Measurements from ENCODE around the gene PDZD2.
"Not testable (repeated sequence)": the region's sequence is repeated elsewhere in the genome, so short reads cannot be mapped to it uniquely, and the experiment has no call there.

PDZD2 gene

GRCh38 chr5:31763424-31763823, 124.5 kb downstream of the PDZD2 start:
- no peak for TF ChIP-seq EZH2phosphoT487 (IDR thresholded peaks at IDR 0.05; ENCODE audit: low read length)
- TF ChIP-seq CTCF (IDR thresholded peaks at IDR 0.05; ENCODE audit: low read length): no peak
- no peak for TF ChIP-seq EZH2 (optimal IDR thresholded peaks at IDR 0.05; ENCODE audit: low read depth, low read length)
- H3K4me1 ChIP-seq (ENCODE audit: low read length): no peaks in the 10 kb centered on the region
- H3K9me3 ChIP-seq (replicated peaks; ENCODE audit: insufficient read depth, low read length): no peaks in the 10 kb centered on the region
- H4K20me1 ChIP-seq (ENCODE audit: insufficient read depth, low read length): no peaks in the 10 kb centered on the region
- no peak overlapping the region for H3K4me2 ChIP-seq (ENCODE audit: low read depth, low read length)
- no peaks in the 10 kb centered on the region for H3K36me3 ChIP-seq (replicated peaks; ENCODE audit: insufficient read depth, low read length)
- no peaks in the 10 kb centered on the region for H3K9me2 ChIP-seq (replicated peaks; ENCODE audit: insufficient read depth, low read length)
- no peaks in the 10 kb centered on the region for H3K79me2 ChIP-seq (ENCODE audit: low read length)
- no peak for DNase-seq
- H3K27ac ChIP-seq (ENCODE audit: low read length): no peak overlapping the region
- H3K27me3 ChIP-seq (replicated peaks; ENCODE audit: insufficient read depth, low read length): no peaks in the 10 kb centered on the region
- H2AFZ ChIP-seq (ENCODE audit: low read length): no peak overlapping the region
- H3K9ac ChIP-seq (ENCODE audit: low read length): no peak overlapping the region
- H3K4me3 ChIP-seq (ENCODE audit: low read length): no peak overlapping the region
- H3F3A ChIP-seq (ENCODE audit: insufficient read depth, low read length): no peaks in the 10 kb centered on the region

- not testable (repeated sequence) for H3K4me3 ChIP-seq (ENCODE audit: low read length); H3K4me1 ChIP-seq (ENCODE audit: low read length); H4K20me1 ChIP-seq (ENCODE audit: insufficient read depth, low read length); H3K9ac ChIP-seq (ENCODE audit: low read length); H2AFZ ChIP-seq (ENCODE audit: low read length); H3F3A ChIP-seq (ENCODE audit: insufficient read depth, low read length); H3K4me2 ChIP-seq (ENCODE audit: low read depth, low read length); H3K9me3 ChIP-seq (replicated peaks; ENCODE audit: insufficient read depth, low read length); DNase-seq; H3K27me3 ChIP-seq (replicated peaks; ENCODE audit: insufficient read depth, low read length); H3K27ac ChIP-seq (ENCODE audit: low read length); H3K36me3 ChIP-seq (replicated peaks; ENCODE audit: insufficient read depth, low read length); H3K79me2 ChIP-seq (ENCODE audit: low read length); H3K9me2 ChIP-seq (replicated peaks; ENCODE audit: insufficient read depth, low read length)
Measured at GRCh38 chr5:31764687-31765086, 125.8 kb downstream of the PDZD2 start.

GRCh38 chr5:31767335-31768031, 128.6 kb downstream of the PDZD2 start:
- Histone ChIP-seq H4K20me1 (ENCODE audit: insufficient read depth, low read length) (no peaks in the 10 kb centered on the region), H3K9me2 (replicated peaks; ENCODE audit: insufficient read depth, low read length) (no peaks in the 10 kb centered on the region), H3K27me3 (replicated peaks; ENCODE audit: insufficient read depth, low read length) (no peaks in the 10 kb centered on the region), H2AFZ (ENCODE audit: low read length) (no peak overlapping the region), H3K79me2 (ENCODE audit: low read length) (no peaks in the 10 kb centered on the region), H3K27ac (ENCODE audit: low read length) (no peak overlapping the region), H3K36me3 (replicated peaks; ENCODE audit: insufficient read depth, low read length) (no peaks in the 10 kb centered on the region), H3K9me3 (replicated peaks; ENCODE audit: insufficient read depth, low read length) (no peaks in the 10 kb centered on the region), H3K4me3 (ENCODE audit: low read length) (no peak overlapping the region), H3K4me2 (ENCODE audit: low read depth, low read length) (no peak overlapping the region), H3K4me1 (ENCODE audit: low read length) (peaks cover 15% of the 10 kb centered on the region), H3F3A (ENCODE audit: insufficient read depth, low read length) (no peaks in the 10 kb centered on the region; the same call in 1 of the 2 replicates), H3K9ac (ENCODE audit: low read length) (no peak overlapping the region)
- no peak for TF ChIP-seq EZH2 (optimal IDR thresholded peaks at IDR 0.05; ENCODE audit: low read depth, low read length)
- TF ChIP-seq CTCF (IDR thresholded peaks at IDR 0.05; ENCODE audit: low read length): no peak
- no peak for TF ChIP-seq EZH2phosphoT487 (IDR thresholded peaks at IDR 0.05; ENCODE audit: low read length)
- DNase-seq: no peak

- H3F3A ChIP-seq (ENCODE audit: insufficient read depth, low read length): no peaks in the 10 kb centered on the region; the same call in 1 of the 2 replicates
- H3K9me2 ChIP-seq (replicated peaks; ENCODE audit: insufficient read depth, low read length): no peaks in the 10 kb centered on the region
- no peaks in the 10 kb centered on the region for H3K36me3 ChIP-seq (replicated peaks; ENCODE audit: insufficient read depth, low read length)
- peaks cover 15% of the 10 kb centered on the region for H3K4me1 ChIP-seq (ENCODE audit: low read length)
- no peak overlapping the region for H2AFZ ChIP-seq (ENCODE audit: low read length)
- H4K20me1 ChIP-seq (ENCODE audit: insufficient read depth, low read length): no peaks in the 10 kb centered on the region
- no peaks in the 10 kb centered on the region for H3K9me3 ChIP-seq (replicated peaks; ENCODE audit: insufficient read depth, low read length)
- H3K27me3 ChIP-seq (replicated peaks; ENCODE audit: insufficient read depth, low read length): no peaks in the 10 kb centered on the region
- H3K9ac ChIP-seq (ENCODE audit: low read length): no peak overlapping the region
- no peak for DNase-seq
- H3K79me2 ChIP-seq (ENCODE audit: low read length): no peaks in the 10 kb centered on the region
- H3K4me2 ChIP-seq (ENCODE audit: low read depth, low read length): no peak overlapping the region
- H3K27ac ChIP-seq (ENCODE audit: low read length): no peak overlapping the region
- no peak for TF ChIP-seq EZH2phosphoT487 (IDR thresholded peaks at IDR 0.05; ENCODE audit: low read length)
- no peak for TF ChIP-seq EZH2 (optimal IDR thresholded peaks at IDR 0.05; ENCODE audit: low read depth, low read length)
- TF ChIP-seq CTCF (IDR thresholded peaks at IDR 0.05; ENCODE audit: low read length): no peak
- H3K4me3 ChIP-seq (ENCODE audit: low read length): no peak overlapping the region
Measured at GRCh38 chr5:31768046-31768445, 129.1 kb downstream of the PDZD2 start.

All from MM.1S (cell line).